Endothelial cell of umbilical vein (primary cell): ENCODE data around the gene CEP295NL.

Source experiments
- EZH2 ChIP-seq: IDR thresholded peaks from 2 replicates; pipeline ENCODE4 v1.6.1; 2012; ENCODE audit warnings: borderline replicate concordance, low read depth, mild to moderate bottlenecking, moderate library complexity, low read length, inconsistent platforms; ENCODE audit not compliant: severe bottlenecking
- MAX ChIP-seq: IDR thresholded peaks from 2 replicates; pipeline ENCODE4 v1.6.1; 2011; ENCODE audit not compliant: insufficient read depth, insufficient read length
- MYC ChIP-seq: IDR thresholded peaks from one replicate; pipeline ENCODE4 v1.6.1; 2011; ENCODE audit warnings: mild to moderate bottlenecking, low read depth, low read length
- POLR2A ChIP-seq: IDR thresholded peaks from 2 replicates; pipeline ENCODE4 v1.6.1; 2012; ENCODE audit warnings: low read depth, mild to moderate bottlenecking, control low read depth, low read length

GRCh38 chr17:78884148-78884825 lies 18.7 kb downstream of the CEP295NL start:
- TF ChIP-seq MYC (no peak), MAX (no peak), EZH2 (no peak), POLR2A (no peak)
